GM13977 (cell line): Measurements from ENCODE around the gene PGBD5.

Source experiments
- DNase-seq: peaks from one replicate; pipeline ENCODE4 v3.0.0; 2012; ENCODE audit warnings: low spot score
- in situ Hi-C: fragments of 300-500 bp; cut with MboI; formaldehyde crosslinking; loops from one replicate; pipeline ENCODE4 v1.12.0; 2022; ENCODE audit warnings: low sequenced_read_pairs, low pct_unique_long_range_greater_than_20kb, mixed read lengths, inconsistent platforms; ENCODE audit not compliant: unreplicated experiment
- TF ChIP-seq, protein P1 (sequence below): IDR thresholded peaks from 2 replicates; pipeline ENCODE4 v1.5.1; 2012; ENCODE audit warnings: mild to moderate bottlenecking, control low read depth; ENCODE audit not compliant: insufficient read depth; ENCODE audit errors: extremely low read depth, missing control alignments

Gene PGBD5

DNA sequence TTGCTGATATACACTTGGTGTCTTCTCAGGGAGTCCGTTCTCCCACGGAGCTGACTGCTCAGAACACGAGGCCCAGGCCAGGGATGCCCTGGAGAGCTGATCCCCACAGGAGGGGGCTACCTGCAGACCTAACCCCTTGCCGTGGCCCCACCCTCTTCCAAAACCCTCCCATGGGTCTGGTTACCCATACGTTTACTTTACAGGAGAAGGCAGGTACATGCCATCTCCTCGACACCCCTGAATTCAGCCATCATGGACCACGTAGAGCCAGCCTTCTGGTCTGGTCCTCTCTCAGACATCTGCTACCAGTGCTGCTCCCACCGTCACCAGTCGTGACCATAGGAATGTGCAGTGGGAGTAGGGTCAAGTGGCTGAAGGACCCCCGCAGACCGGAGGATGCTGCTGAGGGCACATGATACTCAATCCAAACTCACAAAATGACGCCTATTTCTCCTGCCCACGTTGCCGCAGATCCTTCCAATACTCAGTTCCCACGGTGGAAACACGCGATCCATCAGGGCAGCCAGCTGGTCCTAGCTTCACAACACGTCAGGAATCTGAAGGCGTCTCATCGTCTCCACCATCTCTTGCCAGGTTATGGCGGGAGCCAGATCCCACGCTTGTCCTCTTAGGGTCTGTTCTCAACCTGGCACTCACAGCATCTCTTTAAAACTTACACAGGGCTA, 26.7 kb downstream of the PGBD5 start:
- DNase-seq = no peak
- TF ChIP-seq, protein P1, sequence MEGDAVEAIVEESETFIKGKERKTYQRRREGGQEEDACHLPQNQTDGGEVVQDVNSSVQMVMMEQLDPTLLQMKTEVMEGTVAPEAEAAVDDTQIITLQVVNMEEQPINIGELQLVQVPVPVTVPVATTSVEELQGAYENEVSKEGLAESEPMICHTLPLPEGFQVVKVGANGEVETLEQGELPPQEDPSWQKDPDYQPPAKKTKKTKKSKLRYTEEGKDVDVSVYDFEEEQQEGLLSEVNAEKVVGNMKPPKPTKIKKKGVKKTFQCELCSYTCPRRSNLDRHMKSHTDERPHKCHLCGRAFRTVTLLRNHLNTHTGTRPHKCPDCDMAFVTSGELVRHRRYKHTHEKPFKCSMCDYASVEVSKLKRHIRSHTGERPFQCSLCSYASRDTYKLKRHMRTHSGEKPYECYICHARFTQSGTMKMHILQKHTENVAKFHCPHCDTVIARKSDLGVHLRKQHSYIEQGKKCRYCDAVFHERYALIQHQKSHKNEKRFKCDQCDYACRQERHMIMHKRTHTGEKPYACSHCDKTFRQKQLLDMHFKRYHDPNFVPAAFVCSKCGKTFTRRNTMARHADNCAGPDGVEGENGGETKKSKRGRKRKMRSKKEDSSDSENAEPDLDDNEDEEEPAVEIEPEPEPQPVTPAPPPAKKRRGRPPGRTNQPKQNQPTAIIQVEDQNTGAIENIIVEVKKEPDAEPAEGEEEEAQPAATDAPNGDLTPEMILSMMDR = no peak
- in situ Hi-C loops = no loop called here

DNA sequence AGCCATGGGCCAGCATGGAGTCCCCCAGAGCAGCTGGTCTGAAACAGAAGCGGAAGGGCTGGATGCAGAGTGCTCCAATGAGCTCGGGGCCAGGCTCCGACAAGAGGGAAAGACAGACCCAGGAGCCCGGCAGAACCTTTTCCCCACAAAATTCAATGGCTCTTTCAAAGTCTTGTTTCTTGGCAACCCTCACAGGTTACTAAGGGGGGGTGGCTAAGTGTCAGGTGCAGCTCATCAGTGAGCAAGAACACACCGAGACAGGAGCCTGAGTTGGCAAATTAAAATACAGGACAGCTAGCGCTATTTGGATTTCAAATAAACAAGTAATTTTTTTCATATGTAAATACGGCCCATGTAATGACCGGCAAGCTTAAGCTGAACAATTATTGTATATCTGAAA, 27.3 kb downstream of the PGBD5 start:
- TF ChIP-seq, protein P1 = no peak
- no peak for DNase-seq
- in situ Hi-C loops = no loop called here

DNA sequence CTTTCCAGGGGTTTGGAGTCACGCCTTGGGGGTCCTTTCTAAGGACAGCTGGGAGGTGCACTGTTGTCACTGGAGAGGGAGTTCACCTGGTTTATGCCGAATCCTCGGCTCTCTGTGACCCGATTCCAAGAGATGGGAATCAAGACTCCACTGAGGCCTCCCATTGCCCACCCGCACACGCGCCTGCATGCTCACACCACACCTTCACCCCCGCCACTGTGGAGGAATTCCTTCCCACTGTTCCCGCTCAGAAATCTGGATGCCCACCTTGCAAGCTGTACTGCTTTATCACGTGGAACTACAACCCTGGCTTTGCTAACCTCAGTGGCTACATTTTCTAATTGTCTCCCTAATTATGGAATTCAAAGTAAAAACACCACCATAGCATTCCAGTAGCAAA, 29.2 kb downstream of the PGBD5 start:
- DNase-seq = no peak
- TF ChIP-seq, protein P1 = no peak
- in situ Hi-C loops = no loop called here

DNA sequence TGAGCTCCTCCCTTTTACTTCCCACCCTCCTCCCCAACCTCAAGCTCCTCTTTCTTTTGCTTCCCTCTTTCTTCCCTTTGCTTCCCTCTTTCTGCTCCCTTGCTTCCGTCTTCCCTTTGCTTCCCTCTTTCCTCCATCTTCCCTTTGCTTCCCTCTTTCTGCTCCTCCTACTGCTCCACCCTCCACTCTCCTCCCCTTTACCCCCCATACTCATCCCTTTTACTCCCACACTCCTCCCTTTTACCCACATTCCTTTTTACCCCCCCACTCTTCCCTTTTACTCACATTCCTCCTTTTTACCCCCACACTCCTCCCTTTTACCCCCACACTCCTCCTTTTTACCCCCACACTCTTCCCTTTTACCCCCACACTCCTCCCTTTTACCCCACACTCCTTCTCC, 30.2 kb downstream of the PGBD5 start:
- in situ Hi-C loops = no loop called here
- no peak for DNase-seq
- TF ChIP-seq, protein P1 = no peak

DNA sequence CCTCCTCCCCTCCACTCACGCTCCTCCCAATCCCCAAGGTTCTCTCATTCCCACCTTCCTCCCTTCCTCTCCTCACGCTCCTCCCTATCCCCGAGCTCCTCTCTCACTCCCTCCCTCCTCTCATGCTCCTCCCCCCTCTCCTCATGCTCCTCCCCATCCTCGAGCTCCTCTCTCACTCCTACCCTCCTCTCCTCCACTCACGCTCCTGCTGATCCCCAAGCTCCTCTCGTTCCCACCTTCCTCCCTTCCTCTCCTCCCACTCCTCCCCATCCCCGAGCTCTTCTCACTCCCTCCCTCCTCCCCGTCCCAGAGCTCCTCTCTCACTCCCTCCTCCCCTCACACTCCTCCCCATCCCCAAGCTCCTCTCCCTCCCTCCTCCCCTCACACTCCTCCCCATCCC, 31.4 kb downstream of the PGBD5 start:
- in situ Hi-C loops = no loop called here
- no peak for DNase-seq
- TF ChIP-seq, protein P1 = no peak

DNA sequence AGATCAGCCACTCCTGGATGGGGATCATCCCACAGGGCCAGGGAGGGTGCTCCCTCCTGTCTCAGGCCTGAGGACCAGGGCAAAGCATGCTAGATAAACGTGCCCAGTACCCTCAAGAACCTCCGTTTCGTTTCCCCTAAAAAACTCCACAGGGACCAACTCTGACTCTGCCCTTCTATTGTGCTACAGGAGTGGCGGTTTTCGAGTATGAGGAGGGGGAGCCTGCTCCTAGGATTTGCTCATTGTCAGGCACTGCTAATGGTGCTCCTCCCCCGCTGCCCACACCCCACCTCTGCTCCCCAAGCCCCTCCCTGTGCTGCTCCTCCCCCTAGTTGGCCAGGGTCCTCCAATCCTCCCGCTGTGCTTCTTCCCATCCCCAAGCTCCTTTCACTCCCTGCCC, 32.0 kb downstream of the PGBD5 start:
- no peak for DNase-seq
- in situ Hi-C loops = no loop called here
- TF ChIP-seq, protein P1 = no peak
